Stimulated activated CD4-positive, alpha-beta T cell treated with anti-CD3 and anti-CD28 coated beads, Interleukin-1b, Interleukin-23, amount 100 ng/mL, for 1 hour (primary cell): ENCODE results near the gene PLXNA4.

Experiments
- DNase-seq, 2 donors: peaks; one replicate each; pipeline ENCODE4 v3.0.0-alpha.2; 2020; ENCODE audit warnings: low read depth in 2 of 2

Gene PLXNA4

GRCh38 chr7:132149436-132150304 lies 426.6 kb downstream of the PLXNA4 start:
- no peak for DNase-seq

DNA sequence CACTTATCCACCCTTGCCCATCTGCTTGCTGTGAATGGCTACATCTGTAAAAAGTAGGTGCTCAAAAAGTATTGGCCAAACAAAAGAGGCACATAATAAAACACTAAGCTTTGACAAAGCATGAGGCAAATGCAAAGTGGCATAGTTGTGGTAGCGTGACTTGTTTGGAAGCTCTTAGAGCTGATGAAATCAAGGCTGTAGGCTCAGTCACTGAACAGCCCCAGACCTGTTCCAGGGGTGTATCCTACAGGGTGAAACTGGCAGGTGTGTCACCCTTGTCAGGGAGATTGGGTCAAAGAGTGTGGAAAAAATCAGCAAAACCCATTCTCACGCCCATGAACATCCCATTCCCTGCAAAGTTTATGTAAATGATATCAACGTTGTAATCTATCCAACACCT lies 427.4 kb downstream of the PLXNA4 start:
- no peak for DNase-seq

DNA sequence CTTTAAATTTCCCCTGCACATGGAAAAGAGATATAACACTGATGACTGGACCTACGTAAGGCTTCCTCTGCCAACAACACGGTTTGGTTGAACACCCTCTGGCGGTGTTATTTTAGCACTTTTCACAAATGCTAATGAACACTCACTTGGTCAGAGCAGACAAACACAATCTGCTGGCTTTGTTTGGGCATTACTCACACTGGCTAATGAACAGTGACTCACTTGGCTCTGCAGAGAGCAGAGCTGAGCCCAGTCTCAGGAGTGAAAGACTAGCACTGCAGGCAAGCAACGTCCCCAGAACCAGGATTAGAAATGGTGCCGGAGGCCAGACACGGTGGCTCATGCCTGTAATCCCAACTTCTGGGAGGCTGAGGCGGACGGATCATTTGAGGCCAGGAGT lies 430.8 kb downstream of the PLXNA4 start:
- no peak for DNase-seq

GRCh38 chr7:132145063-132145462 lies 431.2 kb downstream of the PLXNA4 start:
- no peak for DNase-seq

DNA sequence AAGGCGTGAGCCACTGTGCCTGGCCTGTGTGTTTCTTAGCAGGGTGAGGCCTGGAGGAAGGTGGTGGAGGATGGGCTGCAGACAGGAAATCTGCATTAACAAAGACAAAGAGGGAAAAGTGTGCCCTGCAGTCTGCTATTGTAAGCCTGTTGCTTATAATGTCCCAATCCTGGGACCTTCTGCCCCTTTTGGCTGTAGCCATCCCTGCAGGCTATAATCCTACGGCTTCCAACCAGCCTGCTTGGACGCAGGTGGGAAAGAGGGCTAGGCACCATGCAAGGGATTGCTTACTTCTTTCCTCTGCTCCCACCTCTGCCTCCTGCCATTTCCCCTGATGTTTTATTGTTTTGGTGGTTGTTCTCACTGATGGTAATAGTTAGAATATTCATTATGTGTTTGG lies 434.3 kb downstream of the PLXNA4 start:
- DNase-seq: no peak

DNA sequence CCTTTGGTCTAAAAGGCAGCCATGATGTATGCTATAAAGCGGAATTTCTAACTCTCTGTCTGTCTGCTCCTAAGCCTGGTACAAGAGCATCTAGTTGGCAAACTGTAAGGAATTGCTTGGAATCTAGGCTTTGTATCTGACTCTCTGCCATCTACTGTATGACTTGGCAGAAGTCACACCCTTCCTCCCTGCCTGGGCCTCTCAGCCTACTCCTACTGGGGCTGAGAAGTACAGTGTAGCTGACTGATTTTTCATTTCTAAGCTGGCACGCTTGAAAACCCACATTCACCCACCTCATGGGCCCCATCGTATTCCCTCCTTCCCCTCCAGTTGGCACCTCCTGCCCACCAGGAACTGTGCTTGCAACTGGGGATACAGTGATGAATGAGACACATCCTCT lies 435.2 kb downstream of the PLXNA4 start:
- DNase-seq: no peak

- DNase-seq: no peak
Measured at GRCh38 chr7:132140341-132140740, 435.9 kb downstream of the PLXNA4 start.

DNA sequence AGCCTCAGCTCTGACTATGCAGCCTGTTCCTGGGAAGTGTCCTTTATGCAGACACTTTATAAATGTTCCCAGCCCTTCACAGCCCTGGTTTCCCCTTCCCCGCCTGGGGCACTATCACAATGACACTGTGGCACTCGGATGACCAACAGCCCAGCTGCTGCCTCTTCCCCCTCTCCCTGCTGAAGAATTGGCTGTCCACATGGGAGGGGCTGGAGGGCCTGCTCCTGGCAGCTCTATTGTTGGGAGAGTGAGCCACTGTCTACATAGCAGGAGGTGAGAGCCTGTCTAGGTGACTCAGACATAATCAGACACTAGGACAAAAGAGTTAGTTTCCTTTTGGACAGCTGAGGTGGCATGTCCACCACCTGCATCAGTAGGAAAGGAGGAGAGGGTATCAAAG lies 437.5 kb downstream of the PLXNA4 start:
- DNase-seq: no peak

DNA sequence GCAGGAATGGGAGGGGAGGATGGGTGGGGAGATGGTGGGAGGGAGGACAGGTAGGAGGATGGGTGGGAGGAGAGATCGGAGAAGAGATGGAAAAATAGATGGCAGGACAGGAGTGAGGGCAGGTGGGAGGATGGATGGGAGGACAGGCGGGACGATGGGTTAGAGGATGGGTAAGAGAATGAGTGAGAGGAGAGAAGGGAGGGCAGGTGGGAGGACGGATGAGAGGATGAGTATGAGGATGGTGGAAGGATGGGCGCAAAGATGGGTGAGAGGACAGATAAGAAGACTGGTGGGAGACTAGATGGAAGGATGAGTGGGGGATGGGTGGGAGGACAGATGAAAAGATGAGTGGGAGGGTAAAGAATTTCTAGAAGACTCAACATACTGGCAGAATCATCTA lies 438.6 kb downstream of the PLXNA4 start:
- no peak for DNase-seq

DNA sequence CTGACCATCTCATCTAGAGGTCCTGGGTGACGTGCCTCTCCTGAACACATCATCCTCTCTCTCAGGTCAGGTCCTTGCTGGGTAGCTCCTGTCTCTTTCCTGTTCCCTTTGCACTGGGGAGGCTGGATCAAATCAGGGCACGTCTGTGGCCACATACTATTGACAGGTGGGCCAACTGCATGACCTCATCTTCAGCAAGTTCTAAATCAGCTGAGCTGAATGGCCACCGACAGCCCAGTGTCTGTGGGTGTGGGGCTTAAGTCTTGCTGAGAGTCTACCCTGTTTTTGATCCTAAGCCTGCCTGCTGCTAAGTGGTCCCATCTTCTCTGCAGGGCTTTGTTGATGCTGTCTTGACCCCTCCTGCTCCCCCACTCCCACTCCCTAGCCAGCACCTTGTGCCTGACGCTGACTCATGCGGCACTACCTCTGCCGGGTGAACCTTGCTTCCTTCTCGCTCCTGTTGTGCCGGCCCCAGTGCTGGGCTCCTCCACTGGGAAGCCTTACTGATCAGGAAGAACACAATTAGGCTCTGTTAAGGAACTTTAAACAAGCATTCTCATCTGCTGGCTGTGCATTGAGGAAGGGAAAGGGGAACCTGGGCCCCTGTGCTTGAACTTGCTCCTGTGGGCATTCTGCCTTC lies 440.4 kb downstream of the PLXNA4 start:
- no peak for DNase-seq

DNA sequence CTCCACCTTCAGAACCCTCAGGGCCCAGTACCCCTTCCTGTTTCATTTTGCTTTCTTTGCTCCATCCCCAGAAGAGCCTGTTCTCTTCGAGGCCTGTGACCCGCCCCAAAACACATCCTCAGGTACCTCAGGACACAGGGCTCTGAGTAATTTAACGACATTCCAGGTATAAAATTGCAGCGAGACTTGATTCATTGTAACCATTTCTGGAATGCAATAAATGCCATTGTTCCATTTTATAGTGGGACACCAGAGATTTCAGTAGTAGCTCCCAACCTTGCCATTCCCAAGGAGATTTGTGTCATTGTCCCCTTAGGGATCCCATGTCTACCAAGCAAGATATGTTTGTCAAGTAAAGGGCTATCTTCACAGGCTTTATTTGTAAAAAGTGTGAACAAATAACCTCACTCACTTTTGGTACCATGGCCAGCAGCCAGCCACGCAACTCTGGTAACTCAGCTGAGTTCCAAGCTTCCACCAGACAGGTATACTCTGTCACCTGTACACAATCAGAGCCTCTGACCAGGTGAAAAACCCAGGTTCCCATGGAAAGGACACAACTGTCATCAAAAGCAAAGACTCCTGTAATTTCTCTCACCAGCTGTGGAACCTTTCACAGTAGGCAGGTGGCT lies 441.3 kb downstream of the PLXNA4 start:
- DNase-seq: no peak

GRCh38 chr7:132133501-132133900 lies 442.8 kb downstream of the PLXNA4 start:
- no peak for DNase-seq

GRCh38 chr7:132131196-132131595 lies 445.1 kb downstream of the PLXNA4 start:
- no peak for DNase-seq

DNA sequence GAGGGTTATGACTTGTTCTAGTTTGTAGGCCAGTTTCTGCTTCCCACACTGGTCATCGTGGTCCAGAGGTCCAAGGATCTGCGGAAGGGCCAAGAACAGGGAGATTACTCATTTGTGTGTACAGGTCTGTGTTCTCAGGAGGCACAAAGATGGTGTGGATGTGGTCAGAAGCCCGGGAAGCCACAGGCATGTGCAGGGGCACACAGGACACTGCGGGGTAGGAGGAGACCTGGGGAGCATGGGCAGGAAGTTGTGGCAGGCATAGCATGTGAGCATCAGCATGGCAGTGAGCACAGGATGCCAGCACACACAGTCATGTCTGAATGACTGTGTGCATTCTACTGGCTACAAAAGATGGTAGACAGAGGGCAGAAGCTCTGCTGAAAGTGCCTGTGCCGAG lies 445.8 kb downstream of the PLXNA4 start:
- DNase-seq: no peak

DNA sequence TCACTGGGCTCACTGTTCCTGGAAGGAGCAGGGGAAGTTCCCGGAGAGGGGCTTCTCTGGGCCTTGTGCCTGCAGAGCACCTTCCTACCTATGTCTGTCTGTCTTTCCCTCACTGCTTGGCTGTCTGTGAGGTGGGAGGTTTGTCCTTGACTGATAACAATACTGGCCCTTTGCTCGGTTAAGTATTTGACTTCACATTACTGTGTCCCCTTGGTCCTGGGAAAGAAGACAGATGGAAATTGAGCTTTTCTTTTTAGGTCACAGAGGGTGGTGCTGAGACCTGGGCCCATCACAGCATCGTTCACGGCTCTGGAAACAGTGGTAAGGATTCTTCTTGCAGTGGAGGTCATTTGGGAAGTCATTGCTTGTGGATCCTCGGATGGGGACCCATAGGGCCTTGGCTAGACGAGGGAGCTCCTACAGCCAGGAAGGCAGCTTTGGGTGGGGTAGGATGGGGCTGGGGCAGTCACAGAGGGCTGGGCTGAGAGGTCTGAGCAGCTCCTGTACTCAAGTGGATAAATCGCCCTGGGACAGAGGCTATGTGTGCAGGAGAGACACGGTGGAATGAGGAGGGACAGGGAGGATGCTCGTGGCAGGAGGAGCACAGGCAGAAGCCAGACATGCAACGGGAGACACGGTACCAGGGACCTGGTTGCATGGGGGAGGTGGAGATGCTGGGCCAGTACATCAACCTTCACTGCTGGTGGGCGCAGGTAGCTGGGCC lies 450.2 kb downstream of the PLXNA4 start:
- DNase-seq: no peak

GRCh38 chr7:132125096-132125495 lies 451.2 kb downstream of the PLXNA4 start:
- DNase-seq: no peak

- DNase-seq: no peak
Measured at GRCh38 chr7:132124575-132124974, 451.7 kb downstream of the PLXNA4 start.

GRCh38 chr7:132123773-132124172 lies 452.5 kb downstream of the PLXNA4 start:
- DNase-seq: no peak

DNA sequence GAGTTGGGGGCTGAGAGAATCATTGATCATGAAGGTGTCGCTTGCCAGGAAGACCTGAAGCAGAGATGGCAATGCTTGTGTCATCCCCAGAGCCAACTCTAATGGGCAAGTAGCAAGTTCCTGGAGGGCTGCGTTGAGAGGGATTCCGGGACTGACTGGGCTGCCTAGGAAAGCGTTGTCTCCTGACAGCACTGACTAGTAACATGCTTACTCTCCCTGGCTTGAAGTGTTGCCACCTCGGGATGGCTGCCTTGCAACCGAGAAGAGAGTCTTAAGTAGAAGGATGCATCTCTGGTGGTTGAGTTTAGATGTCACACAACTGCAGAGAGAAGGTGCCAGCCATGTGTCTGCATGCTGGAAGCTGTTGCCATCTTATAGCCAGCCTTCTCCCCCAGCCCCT lies 453.4 kb downstream of the PLXNA4 start:
- no peak for DNase-seq

- no peak for DNase-seq
Measured at GRCh38 chr7:132121987-132122386, 454.3 kb downstream of the PLXNA4 start.

DNA sequence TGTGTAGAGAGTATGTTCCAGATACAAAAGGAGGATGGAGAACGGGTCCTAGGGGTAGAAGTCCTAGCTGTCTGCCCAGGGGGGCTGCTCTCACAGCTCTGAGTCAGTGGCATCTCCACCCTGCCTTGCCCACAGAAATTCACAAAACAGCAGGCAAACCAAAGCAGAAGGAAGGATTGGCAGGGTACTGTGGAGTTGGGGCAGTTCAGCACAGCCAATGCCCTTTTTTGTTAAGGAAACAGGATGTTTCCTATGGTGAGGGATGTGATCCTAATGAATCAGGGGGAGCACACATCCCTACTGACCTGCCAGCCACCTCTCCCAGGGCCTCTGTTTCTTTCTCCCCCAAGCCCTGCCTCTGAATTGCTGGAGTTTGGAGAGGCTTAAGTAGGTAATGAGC lies 457.6 kb downstream of the PLXNA4 start:
- no peak for DNase-seq

DNA sequence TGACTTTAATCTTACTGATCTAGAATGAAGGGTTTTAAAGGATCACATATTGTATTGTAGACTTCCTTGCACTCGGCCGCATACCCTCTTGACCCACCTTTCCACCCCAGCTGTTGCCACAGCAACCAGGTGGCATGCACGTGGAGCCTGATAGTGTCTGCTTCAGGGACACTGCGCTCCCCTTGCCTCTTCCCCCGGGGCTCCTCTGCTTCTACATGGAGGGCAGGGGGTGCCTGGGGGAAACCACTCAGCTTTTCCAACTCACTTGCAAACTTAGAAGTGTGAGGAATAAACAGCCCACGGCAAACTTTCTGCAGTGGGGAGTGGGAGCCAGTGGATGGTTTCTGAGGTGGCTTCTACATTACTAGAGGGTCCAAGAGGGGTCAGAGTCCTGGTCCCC lies 458.6 kb downstream of the PLXNA4 start:
- DNase-seq: no peak
